Measurements from ENCODE around the gene TAF6.

DNA sequence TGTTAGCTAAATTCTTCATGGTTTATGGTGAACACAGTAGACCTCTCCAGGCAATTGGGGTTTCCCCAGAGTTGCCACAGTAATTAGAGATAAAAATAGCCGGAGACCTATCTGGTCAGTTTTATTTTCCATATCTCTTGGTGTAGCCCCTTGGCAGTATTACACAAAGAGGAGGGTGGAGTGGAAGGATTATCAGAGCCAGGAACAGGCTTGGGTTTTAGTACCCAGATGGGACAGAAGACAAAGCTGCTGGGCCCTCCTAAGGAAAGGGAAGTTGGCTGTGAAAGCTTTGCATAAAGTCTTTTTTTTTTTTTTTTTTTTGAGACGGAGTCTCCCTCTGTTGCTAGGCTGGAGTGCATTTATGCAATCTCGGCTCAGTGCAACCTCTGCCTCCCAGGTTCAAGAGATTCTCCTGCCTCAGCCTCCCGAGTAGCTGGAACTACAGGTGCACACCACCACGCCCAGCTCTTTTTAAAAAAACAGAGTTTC, 59.9 kb downstream of the TAF6 start:
- TF ChIP-seq EZH2 (IDR thresholded peaks at IDR 0.05; ENCODE audit: insufficient read depth, poor library complexity, severe bottlenecking) (no peak), EZH2phosphoT487 (IDR thresholded peaks at IDR 0.05; ENCODE audit: insufficient read depth, low read depth) (no peak)
